ENCODE results near the gene MACROD1. TPM values are rescaled to one million over a fixed set of nuclear protein-coding genes. Genes with fewer than 3 reads are reported as not detected.

The MACROD1 gene
- total RNA-seq, 1 donor from 2014 or later = 3.4 TPM

GRCh38 chr11:64124147-64124546 lies 41.8 kb downstream of the MACROD1 start:
- Mint-ChIP-seq H3K4me1 (ENCODE audit: low read depth, unreplicated experiment) (peaks cover 13% of the 10 kb centered on the region), H3K9me3 (ENCODE audit: unreplicated experiment) (no peaks in the 10 kb centered on the region), H3K27me3 (ENCODE audit: low read depth, unreplicated experiment) (peaks cover 56% of the 10 kb centered on the region), H3K4me3 (ENCODE audit: unreplicated experiment) (no peak overlapping the region), H3K27ac (ENCODE audit: unreplicated experiment) (no peak overlapping the region), H3K36me3 (ENCODE audit: low read depth, unreplicated experiment) (no peaks in the 10 kb centered on the region)
- no peaks in the 10 kb centered on the region for H3K9me3 ChIP-seq (ENCODE audit: insufficient read depth, low read depth, low read length)
- no peak overlapping the region for H3K27ac ChIP-seq (ENCODE audit: low read depth, low read length)
- H3K4me3 ChIP-seq (ENCODE audit: insufficient read depth, low read depth, low read length) = no peak overlapping the region
- no peak overlapping the region for H3K9ac ChIP-seq (ENCODE audit: low read length)
- no peaks in the 10 kb centered on the region for H3K79me2 ChIP-seq (ENCODE audit: insufficient read depth, low read length)
- peaks cover 20% of the 10 kb centered on the region for H3K27me3 ChIP-seq (ENCODE audit: insufficient read depth, low read length)
- H4K20me1 ChIP-seq (ENCODE audit: insufficient read depth, low read length) = peaks cover 46% of the 10 kb centered on the region
- H3K4me2 ChIP-seq (ENCODE audit: low read length) = no peak overlapping the region
- FAIRE-seq (no peak), DNase-seq (ENCODE audit: low read depth) (no peak)
- no peak overlapping the region for H2AFZ ChIP-seq (ENCODE audit: low read depth, low read length)
- H3K4me1 ChIP-seq (ENCODE audit: insufficient read depth, low read length) = peaks cover 27% of the 10 kb centered on the region
- no peaks in the 10 kb centered on the region for H3K36me3 ChIP-seq (ENCODE audit: insufficient read depth, low read length)
- TF ChIP-seq CTCF (IDR thresholded peaks at IDR 0.05; ENCODE audit: insufficient read depth, low read depth, low read length) (no peak), EZH2 (IDR thresholded peaks at IDR 0.05; ENCODE audit: insufficient read depth, low read length) (no peak)

GRCh38 chr11:64123679-64124078 lies 42.2 kb downstream of the MACROD1 start:
- Histone ChIP-seq H2AFZ (ENCODE audit: low read depth, low read length) (no peak overlapping the region), H3K4me3 (ENCODE audit: insufficient read depth, low read depth, low read length) (no peak overlapping the region), H3K4me2 (ENCODE audit: low read length) (no peak overlapping the region), H3K9me3 (ENCODE audit: insufficient read depth, low read depth, low read length) (no peaks in the 10 kb centered on the region), H3K79me2 (ENCODE audit: insufficient read depth, low read length) (no peaks in the 10 kb centered on the region), H3K27me3 (ENCODE audit: insufficient read depth, low read length) (peaks cover 25% of the 10 kb centered on the region), H3K9ac (ENCODE audit: low read length) (no peak overlapping the region), H4K20me1 (ENCODE audit: insufficient read depth, low read length) (peaks cover 44% of the 10 kb centered on the region), H3K36me3 (ENCODE audit: insufficient read depth, low read length) (no peaks in the 10 kb centered on the region), H3K4me1 (ENCODE audit: insufficient read depth, low read length) (peaks cover 27% of the 10 kb centered on the region), H3K27ac (ENCODE audit: low read depth, low read length) (no peak overlapping the region)
- Mint-ChIP-seq H3K27me3 (ENCODE audit: low read depth, unreplicated experiment) (peaks cover 60% of the 10 kb centered on the region), H3K9me3 (ENCODE audit: unreplicated experiment) (no peaks in the 10 kb centered on the region), H3K27ac (ENCODE audit: unreplicated experiment) (no peak overlapping the region), H3K36me3 (ENCODE audit: low read depth, unreplicated experiment) (no peaks in the 10 kb centered on the region), H3K4me3 (ENCODE audit: unreplicated experiment) (no peak overlapping the region), H3K4me1 (ENCODE audit: low read depth, unreplicated experiment) (peaks cover 13% of the 10 kb centered on the region)
- TF ChIP-seq EZH2 (IDR thresholded peaks at IDR 0.05; ENCODE audit: insufficient read depth, low read length) (no peak), CTCF (IDR thresholded peaks at IDR 0.05; ENCODE audit: insufficient read depth, low read depth, low read length) (no peak)
- FAIRE-seq (no peak), DNase-seq (ENCODE audit: low read depth) (no peak)

Measured in astrocyte (in vitro differentiated cells and primary cell).